NOMO-1 treated with DMSO at 0.1 percent for 48 hours (cell line): ENCODE data around the gene RAD51B.

Experiments used
- DNase-seq: peaks from one replicate; lab custom pipeline; 2025; ENCODE audit not compliant: unreplicated experiment; lab: John Stamatoyannopoulos, UW

Gene RAD51B

GRCh38 chr14:68316078-68316868 is 496.7 kb downstream of the RAD51B start:
- DNase-seq = no peak

GRCh38 chr14:68317239-68317638 is 497.7 kb downstream of the RAD51B start:
- DNase-seq = no peak

GRCh38 chr14:68318828-68319227 is 499.2 kb downstream of the RAD51B start:
- no peak for DNase-seq

GRCh38 chr14:68320495-68320894 is 500.9 kb downstream of the RAD51B start:
- no peak for DNase-seq

GRCh38 chr14:68322940-68323620 is 503.5 kb downstream of the RAD51B start:
- no peak for DNase-seq

GRCh38 chr14:68325267-68325807 is 505.8 kb downstream of the RAD51B start:
- peak; percentile 10 for DNase-seq

GRCh38 chr14:68327231-68327630 is 507.7 kb downstream of the RAD51B start:
- DNase-seq = no peak

GRCh38 chr14:68328509-68328908 is 508.9 kb downstream of the RAD51B start:
- no peak for DNase-seq

- no peak for DNase-seq
Observed at GRCh38 chr14:68331426-68331825, 511.8 kb downstream of the RAD51B start.

GRCh38 chr14:68331991-68332390 is 512.4 kb downstream of the RAD51B start:
- DNase-seq = no peak

- peak; percentile 25 for DNase-seq
Observed at GRCh38 chr14:68333262-68333661, 513.7 kb downstream of the RAD51B start.

- no peak for DNase-seq
Observed at GRCh38 chr14:68335312-68335711, 515.7 kb downstream of the RAD51B start.

GRCh38 chr14:68336165-68336564 is 516.6 kb downstream of the RAD51B start:
- no peak for DNase-seq

GRCh38 chr14:68337279-68337678 is 517.7 kb downstream of the RAD51B start:
- peak; percentile 52 for DNase-seq

- DNase-seq = no peak
Observed at GRCh38 chr14:68340262-68340661, 520.7 kb downstream of the RAD51B start.

GRCh38 chr14:68341411-68342212 is 522.0 kb downstream of the RAD51B start:
- no peak for DNase-seq

- no peak for DNase-seq
Observed at GRCh38 chr14:68342216-68342763, 522.7 kb downstream of the RAD51B start.

GRCh38 chr14:68343534-68344118 is 524.0 kb downstream of the RAD51B start:
- no peak for DNase-seq

GRCh38 chr14:68345738-68346137 is 526.2 kb downstream of the RAD51B start:
- DNase-seq = no peak

- no peak for DNase-seq
Observed at GRCh38 chr14:68346556-68347343, 527.2 kb downstream of the RAD51B start.
